ENCODE results near the gene OTOP2.
"Not testable (repeated sequence)": the region's sequence is repeated elsewhere in the genome, so short reads cannot be mapped to it uniquely, and the experiment has no call there.

The OTOP2 gene

GRCh38 chr17:74962622-74963394 lies 38.7 kb downstream of the OTOP2 start:
- Mint-ChIP-seq H3K4me1 (peaks cover 5% of the 10 kb centered on the region), H3K9me3 (no peaks in the 10 kb centered on the region), H3K27me3 (no peaks in the 10 kb centered on the region), H3K27ac (no peak overlapping the region), H3K36me3 (ENCODE audit: low read depth) (no peaks in the 10 kb centered on the region), H3K4me3 (no peak overlapping the region)
- DNase-seq: no peak
- ATAC-seq: no peak

- Mint-ChIP-seq H3K36me3 (ENCODE audit: low read depth) (no peaks in the 10 kb centered on the region), H3K4me3 (no peak overlapping the region), H3K27ac (no peak overlapping the region), H3K27me3 (no peaks in the 10 kb centered on the region), H3K4me1 (peaks cover 5% of the 10 kb centered on the region), H3K9me3 (no peaks in the 10 kb centered on the region)
- DNase-seq: no peak
- no peak for ATAC-seq
Measured at GRCh38 chr17:74963656-74964055, 39.6 kb downstream of the OTOP2 start.

- Mint-ChIP-seq H3K9me3 (no peaks in the 10 kb centered on the region), H3K36me3 (ENCODE audit: low read depth) (no peaks in the 10 kb centered on the region), H3K27me3 (no peaks in the 10 kb centered on the region), H3K4me1 (peaks cover 5% of the 10 kb centered on the region), H3K4me3 (no peak overlapping the region), H3K27ac (no peak overlapping the region)
- DNase-seq: no peak
- no peak for ATAC-seq
Measured at GRCh38 chr17:74964246-74964761, 40.2 kb downstream of the OTOP2 start.

GRCh38 chr17:74964988-74965622 lies 41.0 kb downstream of the OTOP2 start:
- no peaks in the 10 kb centered on the region for H3K36me3 Mint-ChIP-seq (ENCODE audit: low read depth)
- peaks cover 5% of the 10 kb centered on the region for H3K4me1 Mint-ChIP-seq
- H3K4me3 Mint-ChIP-seq: no peak overlapping the region
- H3K9me3 Mint-ChIP-seq: no peaks in the 10 kb centered on the region
- no peak for DNase-seq
- no peaks in the 10 kb centered on the region for H3K27me3 Mint-ChIP-seq
- H3K27ac Mint-ChIP-seq: no peak overlapping the region
- ATAC-seq: no peak

- peaks cover 5% of the 10 kb centered on the region for H3K4me1 Mint-ChIP-seq
- no peaks in the 10 kb centered on the region for H3K9me3 Mint-ChIP-seq
- H3K36me3 Mint-ChIP-seq (ENCODE audit: low read depth): no peaks in the 10 kb centered on the region
- H3K4me3 Mint-ChIP-seq: no peak overlapping the region
- DNase-seq (no peak), ATAC-seq (no peak)
- H3K27ac Mint-ChIP-seq: no peak overlapping the region
- peaks cover 11% of the 10 kb centered on the region for H3K27me3 Mint-ChIP-seq
Measured at GRCh38 chr17:74968361-74968780, 44.3 kb downstream of the OTOP2 start.

GRCh38 chr17:74969501-74969900 lies 45.4 kb downstream of the OTOP2 start:
- ATAC-seq; H3K9me3 Mint-ChIP-seq; H3K4me1 Mint-ChIP-seq; H3K36me3 Mint-ChIP-seq (ENCODE audit: low read depth); H3K27ac Mint-ChIP-seq; DNase-seq; H3K4me3 Mint-ChIP-seq: not testable (repeated sequence)
- H3K27me3 Mint-ChIP-seq: peaks cover 12% of the 10 kb centered on the region

GRCh38 chr17:74970395-74970794 lies 46.3 kb downstream of the OTOP2 start:
- no peak overlapping the region for H3K27ac Mint-ChIP-seq
- ATAC-seq (no peak), DNase-seq (no peak)
- no peak overlapping the region for H3K4me3 Mint-ChIP-seq
- peaks cover 5% of the 10 kb centered on the region for H3K4me1 Mint-ChIP-seq
- H3K9me3 Mint-ChIP-seq: no peaks in the 10 kb centered on the region
- H3K27me3 Mint-ChIP-seq: peaks cover 15% of the 10 kb centered on the region
- H3K36me3 Mint-ChIP-seq (ENCODE audit: low read depth): no peaks in the 10 kb centered on the region

GRCh38 chr17:74971069-74971841 lies 47.2 kb downstream of the OTOP2 start:
- Mint-ChIP-seq H3K4me1 (peaks cover 5% of the 10 kb centered on the region), H3K27me3 (peaks cover 18% of the 10 kb centered on the region), H3K27ac (no peak overlapping the region), H3K4me3 (peak overlapping the region; percentile 38), H3K36me3 (ENCODE audit: low read depth) (no peaks in the 10 kb centered on the region), H3K9me3 (no peaks in the 10 kb centered on the region)
- no peak for ATAC-seq
- no peak for DNase-seq

GRCh38 chr17:74971842-74972106 lies 47.7 kb downstream of the OTOP2 start:
- Mint-ChIP-seq H3K27me3 (peaks cover 18% of the 10 kb centered on the region), H3K27ac (no peak overlapping the region)

GRCh38 chr17:74972107-74972972 lies 48.3 kb downstream of the OTOP2 start, which contains the start of gene HID1:
HID1 (minus strand) TSS chr17:74972759; CDS start chr17:74972656, 103 bp downstream.
- Mint-ChIP-seq H3K4me1 (peaks cover 5% of the 10 kb centered on the region), H3K27ac (no peak within 1 kb of the TSS), H3K4me3 (peak within 1 kb of the TSS; percentile 75), H3K36me3 (ENCODE audit: low read depth) (no peaks in the 10 kb centered on the region), H3K27me3 (peaks cover 18% of the 10 kb centered on the region), H3K9me3 (no peaks in the 10 kb centered on the region)
- ATAC-seq (peak; percentile 78), DNase-seq (peak; percentile 79)

More at GRCh38 chr17:74971842-74972106, 47.7 kb downstream of the OTOP2 start:
- peaks cover 5% of the 10 kb centered on the region for H3K4me1 Mint-ChIP-seq
- DNase-seq (no peak), ATAC-seq (no peak)
- no peaks in the 10 kb centered on the region for H3K9me3 Mint-ChIP-seq
- H3K36me3 Mint-ChIP-seq (ENCODE audit: low read depth): no peaks in the 10 kb centered on the region
- H3K4me3 Mint-ChIP-seq: peak overlapping the region; percentile 38

- no peak for ATAC-seq
- H3K9me3 Mint-ChIP-seq: no peaks in the 10 kb centered on the region
- peaks cover 18% of the 10 kb centered on the region for H3K27me3 Mint-ChIP-seq
- H3K27ac Mint-ChIP-seq: no peak overlapping the region
- peaks cover 5% of the 10 kb centered on the region for H3K4me1 Mint-ChIP-seq
- H3K4me3 Mint-ChIP-seq: peak overlapping the region; percentile 75
- no peaks in the 10 kb centered on the region for H3K36me3 Mint-ChIP-seq (ENCODE audit: low read depth)
- DNase-seq: no peak
Measured at GRCh38 chr17:74972973-74973328, 48.9 kb downstream of the OTOP2 start.

- Mint-ChIP-seq H3K4me1 (peaks cover 5% of the 10 kb centered on the region), H3K4me3 (no peak overlapping the region), H3K27ac (no peak overlapping the region), H3K36me3 (ENCODE audit: low read depth) (no peaks in the 10 kb centered on the region), H3K27me3 (peaks cover 27% of the 10 kb centered on the region), H3K9me3 (no peaks in the 10 kb centered on the region)
- DNase-seq: no peak
- no peak for ATAC-seq
Measured at GRCh38 chr17:74975943-74976342, 51.9 kb downstream of the OTOP2 start.

- ATAC-seq (no peak), DNase-seq (no peak)
- no peak overlapping the region for H3K27ac Mint-ChIP-seq
- no peak overlapping the region for H3K4me3 Mint-ChIP-seq
- H3K4me1 Mint-ChIP-seq: peaks cover 15% of the 10 kb centered on the region
- H3K9me3 Mint-ChIP-seq: no peaks in the 10 kb centered on the region
- H3K36me3 Mint-ChIP-seq (ENCODE audit: low read depth): no peaks in the 10 kb centered on the region
- peaks cover 26% of the 10 kb centered on the region for H3K27me3 Mint-ChIP-seq
Measured at GRCh38 chr17:74977802-74978201, 53.7 kb downstream of the OTOP2 start.

GRCh38 chr17:74978240-74978639 lies 54.2 kb downstream of the OTOP2 start:
- no peak for ATAC-seq
- no peak for DNase-seq
- H3K4me1 Mint-ChIP-seq: peaks cover 11% of the 10 kb centered on the region
- H3K9me3 Mint-ChIP-seq: no peaks in the 10 kb centered on the region
- H3K27me3 Mint-ChIP-seq: peaks cover 21% of the 10 kb centered on the region
- H3K27ac Mint-ChIP-seq: no peak overlapping the region
- no peaks in the 10 kb centered on the region for H3K36me3 Mint-ChIP-seq (ENCODE audit: low read depth)
- H3K4me3 Mint-ChIP-seq: no peak overlapping the region

Measured in activated naive CD8-positive, alpha-beta T cell treated with anti-CD3 and anti-CD28 coated beads, Interleukin-2, amount 50 U/mL, for 24 hours (primary cell).